K562 (cell line): ENCODE measurements around the gene OTOA. TPM values are rescaled to one million over a fixed set of nuclear protein-coding genes. Genes with fewer than 3 reads are reported as not detected.

ENCODE experiments used
- ATAC-seq: fragments of 200-7000 bp; cut with Tn5 transposase; 3 replicates; pipeline ENCODE4 v1.9.1; 2020; ENCODE audit warnings: moderate library complexity
- BruUV-seq: library from RNA; stranded (reverse); fragments of 400-500 nt; replicated peaks from 2 replicates; lab custom pipeline; 2021; lab: Mats Ljungman, UMichigan
- CTCF ChIA-PET: fragments of 300-600 bp; formaldehyde crosslinking; extraction: SDS; loops from one replicate; lab custom pipeline; 2021; ENCODE audit warnings: low intra/inter-chr PET ratio; lab: Yijun Ruan, JAX
- POLR2A ChIA-PET: fragments of 300-600, 350-650 bp; sonication (Branson Sonifier 250); formaldehyde crosslinking; extraction: SDS; loops from one replicate; lab custom pipeline; 2021; ENCODE audit warnings: antibody characterized with exemption, inconsistent platforms; lab: Yijun Ruan, JAX
- DNase-seq, 4 experiments: peaks; one replicate each; pipeline versions ENCODE4 v3.0.0 to v3.0.0-alpha.2; 2011 to 2018; ENCODE audit warnings: low spot score in 3 of 4, mixed read lengths in 3 of 4; ENCODE audit errors: extremely low read depth in 1 of 4
- FAIRE-seq: peaks from 2 replicates; lab custom pipeline; 2011; peaks lifted over from hg19 to GRCh38; lab: Jason Lieb, UNC
- H2AFZ ChIP-seq: 2 replicates; pipeline ENCODE4 v1.6.0; 2011; ENCODE audit warnings: low read depth, low read length, control low read depth, inconsistent platforms
- H3K27ac ChIP-seq: fragments of 200-600 bp; 3 replicates; pipeline ENCODE4 v1.8.0; 2011; ENCODE audit warnings: low read depth, mild to moderate bottlenecking, control low read depth, inconsistent platforms, low read length, moderate library complexity, mixed read lengths; ENCODE audit errors: extremely low read depth
- H3K27me3 ChIP-seq, 2 experiments: fragments of 300-600 bp in 1 of 2; 2 replicates in 1 of 2; 3 replicates in 1 of 2; pipeline versions ENCODE4 v1.6.0 to v1.8.0; 2011; ENCODE audit warnings: inconsistent platforms in 2 of 2, low read length in 2 of 2, mild to moderate bottlenecking in 1 of 2, mixed read lengths in 1 of 2, moderate library complexity in 1 of 2; ENCODE audit not compliant: control insufficient read depth in 2 of 2, insufficient read depth in 2 of 2
- H3K36me3 ChIP-seq: fragments of 300-600 bp; 3 replicates; pipeline ENCODE4 v1.8.0; 2011; ENCODE audit warnings: mild to moderate bottlenecking, low read length, inconsistent platforms; ENCODE audit not compliant: control insufficient read depth, insufficient read depth
- H3K4me1 ChIP-seq, 2 experiments: fragments of 200-600 bp in 1 of 2; replicated peaks in 1 of 2; 2 replicates in 1 of 2; 3 replicates in 1 of 2; pipeline versions ENCODE4 v1.5.1 to v1.8.0; 2011; ENCODE audit warnings: inconsistent platforms in 2 of 2, low read length in 2 of 2, mild to moderate bottlenecking in 1 of 2, mixed read lengths in 1 of 2, moderate library complexity in 1 of 2; ENCODE audit not compliant: control insufficient read depth in 2 of 2, insufficient read depth in 2 of 2
- H3K4me2 ChIP-seq: 2 replicates; pipeline ENCODE4 v1.6.1; 2011; ENCODE audit warnings: low read length, control low read depth, inconsistent platforms, mixed read lengths; ENCODE audit not compliant: insufficient read depth
- H3K4me3 ChIP-seq: fragments of 200-600 bp; sonication (generic), shearing (Covaris generic); 2 replicates; pipeline ENCODE4 v1.5.1; 2016; ENCODE audit warnings: control low read depth, inconsistent platforms
- H3K79me2 ChIP-seq: fragments of 200-600 bp; 3 replicates; pipeline ENCODE4 v1.8.0; 2011; ENCODE audit warnings: low read length, inconsistent platforms; ENCODE audit not compliant: control insufficient read depth, insufficient read depth
- H3K9ac ChIP-seq, 2 experiments: 2 replicates each; pipeline versions ENCODE4 v1.6.0 to v1.6.1; 2011; ENCODE audit warnings: low read depth in 2 of 2, low read length in 2 of 2, control low read depth in 1 of 2, inconsistent platforms in 1 of 2, mild to moderate bottlenecking in 1 of 2, mixed read lengths in 1 of 2; ENCODE audit not compliant: insufficient read depth in 1 of 2
- H3K9me1 ChIP-seq: one replicate; pipeline ENCODE4 v1.6.0; 2011; ENCODE audit warnings: inconsistent platforms, mild to moderate bottlenecking, low read length, moderate library complexity; ENCODE audit not compliant: control insufficient read depth, insufficient read depth
- H3K9me3 ChIP-seq: replicated peaks from 2 replicates; pipeline ENCODE4 v1.5.1; 2011; ENCODE audit warnings: low read depth, low read length, inconsistent platforms; ENCODE audit not compliant: control insufficient read depth, insufficient read depth
- H4K20me1 ChIP-seq: replicated peaks from 2 replicates; pipeline ENCODE4 v1.6.1; 2011; ENCODE audit warnings: low read length, inconsistent platforms, mixed read lengths; ENCODE audit not compliant: control insufficient read depth, insufficient read depth
- GATA2 ChIP-seq: sonication (generic); formaldehyde crosslinking; IDR thresholded peaks from 2 replicates; pipeline ENCODE4 v1.4.0; 2020; ENCODE audit warnings: mild to moderate bottlenecking, missing genetic modification reagents
- GTF2E2 ChIP-seq: fragments of 200-800 bp; sonication (Bioruptor generic); IDR thresholded peaks from 2 replicates; pipeline ENCODE4 v1.6.1; 2016; ENCODE audit warnings: missing genetic modification characterization, missing compliant biosample characterization
- HDAC2 ChIP-seq: fragments of 450-650 bp; IDR thresholded peaks from 2 replicates; pipeline ENCODE4 v1.6.1; 2016; ENCODE audit warnings: mild to moderate bottlenecking
- HIVEP1 ChIP-seq: fragments of 250-450 bp; sonication (Bioruptor Pico); IDR thresholded peaks from 2 replicates; pipeline ENCODE4 v1.4.0; 2020; ENCODE audit warnings: mild to moderate bottlenecking
- MCM3 ChIP-seq: fragments of 450-650 bp; IDR thresholded peaks from 2 replicates; pipeline ENCODE4 v1.6.1; 2016
- NCOR1 ChIP-seq: fragments of 450-650 bp; IDR thresholded peaks from 2 replicates; pipeline ENCODE4 v1.6.1; 2016; ENCODE audit warnings: mild to moderate bottlenecking, moderate library complexity
- NELFE ChIP-seq: IDR thresholded peaks from 2 replicates; pipeline ENCODE4 v1.6.1; 2011; ENCODE audit warnings: mild to moderate bottlenecking; ENCODE audit not compliant: insufficient read depth, insufficient read length
- NR2C1 ChIP-seq, 2 experiments: fragments of 450-650 bp; IDR thresholded peaks; 2 replicates each; pipeline ENCODE4 v1.6.1; 2017; ENCODE audit warnings: mild to moderate bottlenecking in 2 of 2, antibody characterized with exemption in 1 of 2, inconsistent platforms in 1 of 2, missing compliant biosample characterization in 1 of 2, missing genetic modification characterization in 1 of 2
- SMARCB1 ChIP-seq: IDR thresholded peaks from 2 replicates; pipeline ENCODE4 v1.6.1; 2011; ENCODE audit warnings: improper control_type of control experiment, low read depth; ENCODE audit not compliant: insufficient read length
- ZBTB17 ChIP-seq: fragments of 450-650 bp; formaldehyde crosslinking; IDR thresholded peaks from 2 replicates; pipeline ENCODE4 v1.4.0; 2020; ENCODE audit warnings: mild to moderate bottlenecking
- ZKSCAN8 ChIP-seq: fragments of 200-800 bp; sonication (Bioruptor generic); IDR thresholded peaks from 2 replicates; pipeline ENCODE4 v1.6.1; 2016; ENCODE audit warnings: missing genetic modification characterization, missing compliant biosample characterization
- ZNF121 ChIP-seq: sonication (generic); formaldehyde crosslinking; conservative IDR thresholded peaks from 2 replicates; pipeline ENCODE4 v1.8.0; 2022; ENCODE audit warnings: missing genetic modification reagents
- ZNF347 ChIP-seq: fragments of 450-650 bp; formaldehyde crosslinking; IDR thresholded peaks from 2 replicates; pipeline ENCODE4 v1.4.0; 2020; ENCODE audit warnings: low read depth, mild to moderate bottlenecking, moderate library complexity
- WGBS: fragments of 100-300 bp; shearing (Covaris generic); methylation state at CpG from one replicate; pipeline ENCODE4 v1.1.6; 2016; ENCODE audit warnings: low coverage, mixed read lengths; ENCODE audit not compliant: insufficient coverage; ENCODE audit errors: missing lambda C conversion rate; 5-methylcytosine and 5-hydroxymethylcytosine counted together
- in situ Hi-C: fragments of 300-500 bp; cut with MboI; formaldehyde crosslinking; loops from 4 replicates; pipeline ENCODE4 v1.15.0; 2018; ENCODE audit warnings: inconsistent platforms, mixed read lengths
- intact Hi-C: fragments of 100-400 bp; cut with micrococcal nuclease; formaldehyde crosslinking; loops from 2 replicates; pipeline ENCODE4 v1.14.2; 2022
- polyA plus RNA-seq, 8 experiments: library from polyadenylated mRNA; depleted of rRNA in 4 of 8; stranded (reverse) in 5 of 8; unstranded in 3 of 8; fragments of >200 nt; fragmentation: Nextera tagmentation in 2 of 8; fragmentation: Illumina TruSeq in 1 of 8; extraction: Ambion mirVana in 2 of 8; extraction: Trizol in 1 of 8; gene quantifications; 2 replicates each; pipeline versions ENCODE4 v1.2.1 to v1.2.3, GENCODE V29; 2011 to 2014; ENCODE audit warnings: inconsistent platforms in 1 of 8, missing spikeins in 1 of 8
- total RNA-seq, 7 experiments: library from RNA; depleted of rRNA in 6 of 7; stranded (reverse); fragments of >200 nt in 6 of 7; fragmentation: Illumina TruSeq in 2 of 7; extraction: Trizol in 2 of 7; gene quantifications; 2 replicates each; pipeline versions ENCODE4 v1.2.1 to v1.2.3, GENCODE V29; 2011 to 2021; ENCODE audit warnings: low replicate concordance in 1 of 7
- TF ChIP-seq, protein P1 (sequence below): sonication (generic); formaldehyde crosslinking; IDR thresholded peaks from 2 replicates; pipeline ENCODE4 v1.8.0; 2022; ENCODE audit warnings: mild to moderate bottlenecking, missing genetic modification reagents, borderline replicate concordance
- TF ChIP-seq, protein P2 (sequence below): sonication (generic); formaldehyde crosslinking; IDR thresholded peaks from 2 replicates; pipeline ENCODE4 v1.8.1; 2023; ENCODE audit warnings: mild to moderate bottlenecking, missing genetic modification reagents

Gene OTOA
- total and polyA plus RNA-seq, 9 of the 15 experiments (the other 6 are each of a cell fraction or from before 2014, with no cell fraction given) = 0.04 TPM; not detected in 8

DNA sequence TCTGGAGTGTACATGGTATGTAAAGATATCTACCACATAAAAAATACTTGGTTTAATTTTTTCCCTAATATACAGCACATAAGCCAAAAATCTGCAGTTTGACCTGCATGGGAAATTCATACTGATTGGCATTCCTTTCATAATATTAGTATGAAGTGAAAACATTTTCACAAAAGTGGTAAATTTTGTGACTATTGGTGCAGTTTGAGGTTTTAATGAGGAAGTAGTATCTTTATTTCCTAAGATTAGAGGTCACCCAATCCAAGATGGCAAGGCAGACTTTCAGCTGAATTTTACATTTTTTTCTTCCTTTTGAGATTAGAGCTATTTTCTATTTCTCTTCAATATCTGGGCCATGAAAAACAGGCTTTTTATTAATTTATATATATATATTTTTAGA is 43.2 kb upstream of the OTOA start:
- Histone ChIP-seq H3K27ac (no peak overlapping the region), H2AFZ (no peak overlapping the region), H3K9me1 (no peaks in the 10 kb centered on the region), H3K79me2 (peaks cover 2% of the 10 kb centered on the region; the same call in 1 of the 3 replicates), H3K4me1 (peaks cover 0 to 6% of the 10 kb centered on the region in 2 experiments; a peak in 3 of 5 replicates), H3K36me3 (peaks cover 41% of the 10 kb centered on the region), H3K9ac (no peak overlapping the region), H3K4me2 (no peak overlapping the region), H3K4me3 (no peak overlapping the region), H4K20me1 (0 out of 2 replicates have a peak, but pooled peaks cover 3% of the 10 kb centered on the region), H3K27me3 (no peaks in the 10 kb centered on the region), H3K9me3 (no peaks in the 10 kb centered on the region)
- ChIA-PET POLR2A (interaction anchor here (1.2 to 2.3 kb wide), 4 partner anchors 9 to 20 kb away, joined by 3 to 8 read pairs (median 4); no protein-coding TSS in a partner anchor), CTCF (no interaction called here)
- in situ Hi-C loops = no loop called here
- intact Hi-C loops = no loop called here
- FAIRE-seq (no peak), ATAC-seq (no peak), DNase-seq (no peak)
- no TSS peak for BruUV-seq
- TF ChIP-seq HDAC2 (no peak), MCM3 (no peak), ZNF121 (CRISPR knock-in tag) (no peak)
- TF ChIP-seq, all 486 proteins: peak for 0

DNA sequence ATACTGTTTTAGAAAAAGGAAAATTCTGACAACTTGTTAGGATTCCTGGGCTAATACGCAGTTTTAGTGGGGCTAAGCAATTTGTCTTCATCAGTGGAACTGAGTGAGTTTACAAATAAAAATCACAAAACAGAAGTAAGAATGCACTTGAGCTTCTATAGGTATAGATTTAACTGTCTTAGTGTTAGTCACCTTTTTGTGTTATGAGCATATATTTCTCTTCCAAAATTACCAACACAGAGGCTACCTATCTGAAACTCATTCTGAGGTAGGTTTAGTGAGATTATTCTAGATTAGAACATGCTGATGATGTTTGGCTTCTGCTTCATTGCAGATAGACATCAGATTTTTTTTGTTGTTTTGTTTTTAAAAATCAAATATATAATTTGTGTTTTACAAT is 41.2 kb upstream of the OTOA start:
- peaks cover 0 to 6% of the 10 kb centered on the region in 2 experiments; a peak in 2 of 5 replicates for H3K4me1 ChIP-seq
- no peak overlapping the region for H2AFZ ChIP-seq
- DNase-seq (no peak), ATAC-seq (no peak), FAIRE-seq (no peak)
- no peak overlapping the region for H3K4me2 ChIP-seq
- H3K27ac ChIP-seq = no peak overlapping the region
- no peaks in the 10 kb centered on the region for H3K27me3 ChIP-seq
- BruUV-seq = no TSS peak
- in situ Hi-C loops = no loop called here
- no peaks in the 10 kb centered on the region for H3K9me3 ChIP-seq
- ChIA-PET CTCF (no interaction called here), POLR2A (interaction anchor here (1.3 to 2.3 kb wide), 4 partner anchors 9 to 22 kb away, joined by 3 to 8 read pairs (median 5); no protein-coding TSS in a partner anchor)
- no peaks in the 10 kb centered on the region for H3K79me2 ChIP-seq
- peaks cover 49% of the 10 kb centered on the region for H3K36me3 ChIP-seq
- intact Hi-C loops = no loop called here
- WGBS = 94% methylated on average over 1 of the region's 1 CpG
- 0 out of 2 replicates have a peak, but pooled peaks cover 3% of the 10 kb centered on the region for H4K20me1 ChIP-seq
- no peak overlapping the region for H3K4me3 ChIP-seq
- H3K9ac ChIP-seq = no peak overlapping the region
- H3K9me1 ChIP-seq = no peaks in the 10 kb centered on the region
- TF ChIP-seq NCOR1 (no peak), GATA2 (CRISPR knock-in tag) (no peak), SMARCB1 (no peak), GTF2E2 (tag) (no peak), ZBTB17 (no peak), NR2C1 (IDR thresholded peaks at IDR 0.05) (no peak), NR2C1 (tag; IDR thresholded peaks at IDR 0.05) (no peak), ZKSCAN8 (CRISPR knock-in tag) (no peak), MCM3 (no peak), HIVEP1 (CRISPR knock-in tag) (no peak), ZNF347 (no peak), NELFE (no peak)
- TF ChIP-seq, protein P1, sequence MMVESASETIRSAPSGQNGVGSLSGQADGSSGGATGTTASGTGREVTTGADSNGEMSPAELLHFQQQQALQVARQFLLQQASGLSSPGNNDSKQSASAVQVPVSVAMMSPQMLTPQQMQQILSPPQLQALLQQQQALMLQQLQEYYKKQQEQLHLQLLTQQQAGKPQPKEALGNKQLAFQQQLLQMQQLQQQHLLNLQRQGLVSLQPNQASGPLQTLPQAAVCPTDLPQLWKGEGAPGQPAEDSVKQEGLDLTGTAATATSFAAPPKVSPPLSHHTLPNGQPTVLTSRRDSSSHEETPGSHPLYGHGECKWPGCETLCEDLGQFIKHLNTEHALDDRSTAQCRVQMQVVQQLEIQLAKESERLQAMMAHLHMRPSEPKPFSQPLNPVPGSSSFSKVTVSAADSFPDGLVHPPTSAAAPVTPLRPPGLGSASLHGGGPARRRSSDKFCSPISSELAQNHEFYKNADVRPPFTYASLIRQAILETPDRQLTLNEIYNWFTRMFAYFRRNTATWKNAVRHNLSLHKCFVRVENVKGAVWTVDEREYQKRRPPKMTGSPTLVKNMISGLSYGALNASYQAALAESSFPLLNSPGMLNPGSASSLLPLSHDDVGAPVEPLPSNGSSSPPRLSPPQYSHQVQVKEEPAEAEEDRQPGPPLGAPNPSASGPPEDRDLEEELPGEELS = no peak
- TF ChIP-seq, protein P2, sequence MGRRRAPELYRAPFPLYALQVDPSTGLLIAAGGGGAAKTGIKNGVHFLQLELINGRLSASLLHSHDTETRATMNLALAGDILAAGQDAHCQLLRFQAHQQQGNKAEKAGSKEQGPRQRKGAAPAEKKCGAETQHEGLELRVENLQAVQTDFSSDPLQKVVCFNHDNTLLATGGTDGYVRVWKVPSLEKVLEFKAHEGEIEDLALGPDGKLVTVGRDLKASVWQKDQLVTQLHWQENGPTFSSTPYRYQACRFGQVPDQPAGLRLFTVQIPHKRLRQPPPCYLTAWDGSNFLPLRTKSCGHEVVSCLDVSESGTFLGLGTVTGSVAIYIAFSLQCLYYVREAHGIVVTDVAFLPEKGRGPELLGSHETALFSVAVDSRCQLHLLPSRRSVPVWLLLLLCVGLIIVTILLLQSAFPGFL = no peak
